MM.1S (cell line): ENCODE data around the gene LIMCH1.

Experiments
- EZH2 ChIP-seq: fragments of 300-600 bp; sonication (generic); optimal IDR thresholded peaks from 2 replicates; pipeline ENCODE3; 2017; ENCODE audit warnings: low read depth, mild to moderate bottlenecking, antibody characterized with exemption, low read length, mixed read lengths
- EZH2phosphoT487 ChIP-seq: fragments of 300-600 bp; sonication (generic); IDR thresholded peaks from 2 replicates; pipeline ENCODE4 v1.6.1; 2018; ENCODE audit warnings: antibody characterized with exemption, low read length
- TF ChIP-seq, protein P1 (sequence below): fragments of 300-600 bp; sonication (generic); IDR thresholded peaks from 2 replicates; pipeline ENCODE4 v1.5.1; 2016; ENCODE audit warnings: antibody characterized with exemption, low read length, mixed read lengths

DNA sequence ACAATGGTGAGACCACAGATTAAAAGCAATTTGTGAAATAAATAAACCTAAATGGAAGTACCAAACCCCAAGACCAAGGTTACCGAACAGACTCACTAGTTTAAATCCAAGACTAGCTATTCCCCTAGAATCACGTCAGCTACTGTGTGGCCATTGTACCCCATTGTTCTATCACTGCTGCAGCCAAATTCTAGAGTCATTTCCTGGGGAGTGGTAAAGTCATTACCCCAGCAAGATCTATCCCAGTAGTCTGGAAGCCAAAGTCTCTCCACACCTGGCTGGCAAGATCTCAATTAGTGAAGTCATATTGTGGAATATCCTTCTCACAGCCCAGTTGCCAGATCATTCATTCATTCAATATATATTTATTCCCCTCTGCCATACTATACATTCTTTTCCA lies 143.1 kb downstream of the LIMCH1 start:
- TF ChIP-seq, protein P1, sequence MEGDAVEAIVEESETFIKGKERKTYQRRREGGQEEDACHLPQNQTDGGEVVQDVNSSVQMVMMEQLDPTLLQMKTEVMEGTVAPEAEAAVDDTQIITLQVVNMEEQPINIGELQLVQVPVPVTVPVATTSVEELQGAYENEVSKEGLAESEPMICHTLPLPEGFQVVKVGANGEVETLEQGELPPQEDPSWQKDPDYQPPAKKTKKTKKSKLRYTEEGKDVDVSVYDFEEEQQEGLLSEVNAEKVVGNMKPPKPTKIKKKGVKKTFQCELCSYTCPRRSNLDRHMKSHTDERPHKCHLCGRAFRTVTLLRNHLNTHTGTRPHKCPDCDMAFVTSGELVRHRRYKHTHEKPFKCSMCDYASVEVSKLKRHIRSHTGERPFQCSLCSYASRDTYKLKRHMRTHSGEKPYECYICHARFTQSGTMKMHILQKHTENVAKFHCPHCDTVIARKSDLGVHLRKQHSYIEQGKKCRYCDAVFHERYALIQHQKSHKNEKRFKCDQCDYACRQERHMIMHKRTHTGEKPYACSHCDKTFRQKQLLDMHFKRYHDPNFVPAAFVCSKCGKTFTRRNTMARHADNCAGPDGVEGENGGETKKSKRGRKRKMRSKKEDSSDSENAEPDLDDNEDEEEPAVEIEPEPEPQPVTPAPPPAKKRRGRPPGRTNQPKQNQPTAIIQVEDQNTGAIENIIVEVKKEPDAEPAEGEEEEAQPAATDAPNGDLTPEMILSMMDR = no peak
- no peak for TF ChIP-seq EZH2
- TF ChIP-seq EZH2phosphoT487 = no peak
